Ovary (tissue), 3 donors: ENCODE measurements around the gene USP6NL.

ENCODE experiments used
- CTCF ChIP-seq, 3 donors: fragments of 450-650 bp in 2 of 3; fragments of 200-600 bp in 1 of 3; IDR thresholded peaks; one replicate each; pipeline versions ENCODE4 v1.5.1 to v1.8.0; 2016 to 2022; ENCODE audit warnings: antibody characterized with exemption in 3 of 3, mild to moderate bottlenecking in 1 of 3
- EP300 ChIP-seq: sonication (generic); formaldehyde crosslinking; IDR thresholded peaks from one replicate; pipeline ENCODE4 v1.6.1; 2017; ENCODE audit warnings: antibody characterized with exemption
- donor health status: DM: no; HTN: no; CAD: no.

- TF ChIP-seq CTCF (IDR thresholded peaks at IDR 0.05) (no peak), EP300 (no peak)
These were observed 8.4 kb downstream of the USP6NL start for GRCh38 chr10:11602919-11603523.
